Inflammatory macrophage treated with lipopolysaccharide for 4 hours (primary cell): ENCODE data around the gene HOXA5.

ENCODE experiments used
- DNase-seq: peaks from one replicate; pipeline ENCODE4 v3.0.0-alpha.2; 2020

Gene HOXA5

DNA sequence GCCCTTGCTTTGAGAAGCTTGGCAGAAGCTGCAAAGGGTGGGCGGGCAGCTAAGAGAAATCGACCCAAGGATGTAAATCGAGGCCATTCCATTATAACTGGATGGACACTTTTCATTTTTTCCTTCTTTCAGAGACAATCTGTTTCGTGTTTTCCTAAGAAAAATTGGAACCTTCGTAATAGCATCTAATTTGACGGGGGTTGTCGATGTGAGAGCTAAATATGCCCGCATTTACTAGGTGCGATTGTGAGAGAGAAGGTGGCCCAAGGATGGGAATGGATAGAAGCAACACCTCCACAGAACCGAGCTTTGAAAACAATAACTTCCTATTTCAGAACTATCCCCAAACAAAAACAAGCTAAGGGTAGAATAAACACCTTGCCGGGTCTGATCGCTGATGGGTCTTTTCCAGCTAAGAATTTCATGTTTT, 12.1 kb downstream of the HOXA5 start:
- no peak for DNase-seq

- DNase-seq: peak; percentile 82
Observed at GRCh38 chr7:27130540-27131389, 12.7 kb downstream of the HOXA5 start, which contains the start of gene HOXA4. TSS of gene HOXA4 (minus strand) at chr7:27130757. CDS start at chr7:27130733, 24 bp downstream.

DNA sequence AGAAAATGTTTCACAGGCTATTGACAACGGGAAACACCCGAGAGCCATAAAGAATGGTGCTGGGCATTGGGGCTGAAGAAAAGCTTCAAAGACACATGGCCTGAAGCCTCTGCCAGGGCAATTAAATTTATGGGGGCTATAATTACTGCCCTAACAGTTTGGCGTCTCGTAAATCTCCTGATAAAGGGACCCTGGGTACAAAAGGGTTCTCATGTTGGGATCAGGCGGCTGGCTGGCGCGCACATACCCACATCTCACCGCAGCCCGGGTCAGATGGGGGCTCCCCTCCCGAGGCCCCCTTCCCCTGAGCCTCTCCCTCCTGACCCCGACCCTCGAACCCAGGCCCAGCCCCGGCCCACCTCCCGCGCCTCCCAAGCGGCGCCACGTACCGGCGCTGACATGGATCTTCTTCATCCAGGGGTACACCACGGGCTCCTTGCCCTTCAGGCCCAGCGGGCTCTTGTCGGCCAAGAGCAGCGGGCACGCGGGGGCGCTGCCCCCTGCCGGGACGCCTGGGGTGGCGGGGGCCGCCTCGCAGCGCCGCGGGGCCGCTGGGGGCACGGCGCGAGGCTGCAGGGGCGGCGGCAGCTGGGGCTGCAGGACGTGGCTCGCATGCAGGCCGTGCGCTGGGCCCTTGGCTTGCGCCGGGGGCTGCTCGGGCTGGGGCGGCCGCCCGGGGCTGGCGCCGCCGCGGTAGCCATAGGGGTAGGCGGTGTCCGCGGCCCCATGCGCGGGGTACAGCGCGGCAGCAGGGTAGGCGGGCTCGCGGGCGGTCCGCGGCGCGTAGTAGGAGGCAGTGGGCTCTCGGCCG, 13.5 kb downstream of the HOXA5 start:
- no peak for DNase-seq

GRCh38 chr7:27128776-27129728, 14.4 kb downstream of the HOXA5 start:
- DNase-seq: no peak

GRCh38 chr7:27128034-27128433, 15.4 kb downstream of the HOXA5 start:
- DNase-seq: no peak

DNA sequence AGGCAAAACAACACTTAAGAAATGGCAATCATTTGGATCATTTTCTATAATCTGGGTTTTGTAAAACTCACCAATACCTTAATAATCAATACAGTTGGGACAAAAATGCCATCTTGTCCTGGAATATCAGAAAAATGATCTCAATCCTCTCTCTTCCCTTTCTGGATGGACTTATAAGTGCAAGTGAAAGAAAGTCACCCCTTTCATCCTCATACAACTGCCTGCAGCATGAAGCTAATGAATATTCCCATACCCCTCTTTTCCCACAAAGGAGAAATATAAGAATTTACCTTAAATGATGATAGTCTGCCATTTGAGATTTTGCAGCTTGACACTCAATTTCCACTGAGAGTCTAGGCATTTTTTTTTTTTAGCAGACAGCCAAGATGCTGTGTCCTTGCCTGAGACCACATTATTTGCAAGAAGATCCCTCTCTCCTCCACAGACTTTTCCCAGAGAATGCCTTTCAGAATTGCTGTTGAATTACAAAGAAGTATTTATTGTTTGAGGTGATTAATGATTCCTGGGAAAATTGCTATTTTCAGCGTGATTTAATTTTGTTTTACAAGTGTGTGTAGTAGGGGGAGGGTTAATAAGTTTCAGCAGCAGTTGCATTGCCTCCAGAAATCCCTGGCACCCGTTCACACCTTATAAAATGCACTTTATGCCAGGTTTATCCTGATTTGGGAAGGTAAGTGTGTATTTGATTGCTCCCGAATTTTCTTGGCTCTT, 16.7 kb downstream of the HOXA5 start:
- DNase-seq: no peak

DNA sequence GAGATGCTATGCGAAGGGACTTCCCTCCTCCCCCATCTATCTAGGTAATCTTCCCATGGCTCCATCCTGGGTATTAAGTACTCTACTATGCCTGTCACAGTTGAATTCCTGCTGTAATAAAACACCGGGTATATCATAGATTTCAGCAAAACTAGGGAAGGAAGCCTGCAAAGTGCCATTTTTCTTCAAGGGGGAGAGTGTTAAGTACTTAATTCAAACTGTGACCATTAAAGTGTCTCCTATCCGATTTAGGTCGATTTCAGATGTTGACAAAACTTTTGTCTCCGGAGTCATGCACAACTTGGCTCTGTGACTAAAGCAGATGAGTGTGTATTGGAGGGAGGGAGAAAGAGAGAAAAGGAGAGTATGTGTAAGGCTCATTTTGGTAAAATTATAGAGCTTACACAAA, 17.5 kb downstream of the HOXA5 start:
- DNase-seq: no peak

DNA sequence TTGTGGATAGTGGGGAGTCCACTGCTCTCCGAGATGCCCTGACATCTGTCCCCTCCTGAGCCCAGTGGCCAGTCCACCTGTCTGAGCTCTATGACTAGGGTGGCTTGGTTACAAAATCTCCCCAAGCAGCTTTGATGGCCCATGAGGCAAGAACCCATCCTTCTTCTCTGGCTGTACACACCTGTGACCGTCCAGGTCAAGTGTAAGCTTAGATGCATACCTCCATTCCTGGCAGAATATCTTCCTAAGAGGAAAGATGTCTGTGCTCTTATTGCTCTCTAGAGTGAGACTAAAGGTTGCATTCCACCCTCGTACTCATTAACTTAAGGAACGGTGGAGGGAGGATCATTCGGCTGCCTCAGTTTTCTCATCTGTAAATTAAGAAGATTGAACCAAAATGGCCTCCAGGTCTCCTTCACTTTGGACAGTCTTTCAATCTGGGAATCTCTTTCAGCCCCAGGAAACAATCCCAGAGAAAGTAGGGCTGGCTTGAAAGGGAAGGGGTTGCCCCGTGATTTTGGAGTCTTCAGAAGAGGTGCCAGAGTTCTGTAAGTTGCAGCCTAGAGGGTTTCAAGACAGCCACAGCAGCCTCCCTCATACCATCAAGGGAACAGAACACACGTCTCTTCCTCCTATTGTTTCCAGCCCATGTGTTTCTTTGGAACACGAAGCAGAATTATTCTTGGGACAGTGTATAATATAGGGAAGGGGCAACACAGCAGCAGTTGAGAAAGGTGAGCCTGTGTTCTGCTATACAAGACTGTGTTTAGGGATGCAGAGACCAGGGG, 18.4 kb downstream of the HOXA5 start:
- no peak for DNase-seq

DNA sequence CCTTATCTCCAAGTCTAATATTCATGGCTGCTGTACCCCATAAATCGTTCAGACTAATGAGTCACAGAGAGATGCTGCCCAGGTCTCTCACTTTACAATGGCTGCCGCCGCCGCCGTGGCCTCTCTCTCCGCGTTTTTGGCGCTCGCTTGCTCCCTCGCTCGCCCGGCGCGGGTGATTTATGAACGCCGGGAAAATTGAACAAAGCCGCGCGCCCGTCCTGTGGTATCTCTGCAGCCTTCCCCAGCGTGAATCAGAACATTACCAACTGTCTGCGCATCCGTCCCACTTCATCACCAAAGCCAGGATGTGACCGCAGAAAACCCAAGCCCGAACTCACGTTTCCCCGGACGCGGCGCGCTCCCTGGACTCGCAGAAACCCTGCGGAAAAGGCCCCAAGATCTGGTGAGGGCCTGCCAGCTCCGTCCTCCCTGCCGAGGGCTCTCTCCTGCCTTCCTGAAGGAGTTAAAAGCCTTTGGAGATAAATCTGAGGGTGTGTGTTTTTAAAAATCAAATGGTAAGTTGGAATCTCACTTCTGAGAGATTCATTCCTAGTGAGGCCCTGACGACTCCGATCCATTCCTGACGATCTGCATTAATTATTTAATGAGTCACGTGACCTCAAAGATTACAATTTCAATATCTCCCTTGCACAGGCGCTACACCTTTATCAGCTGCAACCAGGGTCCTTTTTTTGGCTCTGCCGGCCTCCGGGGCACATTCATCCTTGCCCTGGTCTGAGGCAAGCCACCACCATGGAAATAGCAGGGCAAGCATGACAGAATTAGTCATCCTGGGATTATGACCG, 19.2 kb downstream of the HOXA5 start:
- DNase-seq: no peak

DNA sequence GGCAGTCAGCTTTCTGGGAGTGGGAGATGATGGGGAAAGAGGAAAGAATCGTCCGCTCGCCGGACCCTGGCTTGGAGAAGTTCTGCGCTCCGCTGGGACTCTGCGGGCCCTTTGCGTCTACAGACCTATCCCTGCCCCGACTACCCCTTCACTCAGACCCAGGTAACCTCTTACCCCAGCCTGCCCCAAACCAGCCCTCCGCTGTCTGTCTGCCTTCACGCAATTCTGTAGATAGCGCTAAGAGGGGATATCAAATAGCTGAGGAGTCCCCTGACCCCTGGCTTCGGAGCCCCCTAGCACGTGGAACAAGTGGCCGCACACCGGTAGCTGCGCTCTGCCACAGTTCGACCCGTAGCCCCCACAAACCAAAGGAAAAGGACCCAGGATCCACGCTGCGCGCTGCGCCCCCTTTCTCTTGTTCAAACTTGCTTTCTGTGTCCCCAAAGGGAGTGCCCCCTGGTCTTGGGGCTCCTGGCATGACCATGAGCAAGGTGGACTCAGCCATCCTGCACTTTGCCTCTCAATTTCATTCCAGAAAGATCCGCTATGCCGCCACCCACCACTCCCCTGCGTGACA, 19.9 kb downstream of the HOXA5 start:
- DNase-seq: no peak

DNA sequence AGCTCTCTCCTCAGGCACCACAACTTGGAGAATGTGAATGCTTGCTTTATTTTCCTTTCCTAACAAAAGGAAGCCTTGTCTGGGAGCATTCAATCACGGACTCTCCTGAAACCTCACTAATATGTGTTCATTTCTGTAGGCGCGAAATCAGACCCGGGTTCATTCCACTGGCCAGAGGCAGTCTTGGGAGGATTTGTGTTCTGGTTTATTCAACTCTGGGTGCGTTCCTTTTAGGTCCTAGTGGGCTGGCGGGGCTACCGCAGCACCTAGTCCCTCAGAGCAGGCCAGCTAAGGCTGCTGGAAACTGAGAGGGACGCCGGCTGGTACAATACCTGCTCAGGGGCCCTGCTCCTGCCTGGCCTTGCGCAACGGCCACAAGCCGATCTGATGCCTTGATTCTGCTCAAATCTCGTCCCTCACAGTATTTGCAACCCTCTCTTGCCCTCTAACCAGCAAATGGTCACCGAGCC, 20.4 kb downstream of the HOXA5 start:
- DNase-seq: no peak

GRCh38 chr7:27122077-27122910, 21.2 kb downstream of the HOXA5 start:
- DNase-seq: no peak

- DNase-seq: no peak
Observed at GRCh38 chr7:27121684-27122076, 21.8 kb downstream of the HOXA5 start.

DNA sequence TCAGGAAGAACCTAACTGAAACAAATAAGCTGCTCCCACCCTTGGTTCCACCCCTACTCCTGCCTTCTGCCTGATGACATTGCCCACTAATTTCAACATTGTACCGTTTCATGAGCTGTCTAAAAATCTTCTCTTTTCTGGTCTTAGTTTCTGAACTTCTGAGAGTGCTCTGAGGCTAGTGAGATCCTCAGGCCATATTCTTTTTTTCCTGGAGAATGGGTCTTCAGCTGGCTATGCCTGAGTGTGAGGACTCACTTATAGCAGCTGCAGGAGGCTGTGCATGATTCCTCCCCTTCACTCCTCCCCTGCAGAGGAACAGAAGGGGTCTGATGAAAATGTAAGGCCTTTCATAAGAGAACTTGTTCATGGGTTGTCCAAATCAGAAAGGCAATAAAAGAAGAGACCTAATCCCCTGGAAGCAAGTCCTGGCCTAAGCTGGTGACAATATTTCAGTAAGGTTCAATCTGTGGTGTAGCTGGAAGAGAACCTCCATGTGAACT, 24.0 kb downstream of the HOXA5 start:
- no peak for DNase-seq

DNA sequence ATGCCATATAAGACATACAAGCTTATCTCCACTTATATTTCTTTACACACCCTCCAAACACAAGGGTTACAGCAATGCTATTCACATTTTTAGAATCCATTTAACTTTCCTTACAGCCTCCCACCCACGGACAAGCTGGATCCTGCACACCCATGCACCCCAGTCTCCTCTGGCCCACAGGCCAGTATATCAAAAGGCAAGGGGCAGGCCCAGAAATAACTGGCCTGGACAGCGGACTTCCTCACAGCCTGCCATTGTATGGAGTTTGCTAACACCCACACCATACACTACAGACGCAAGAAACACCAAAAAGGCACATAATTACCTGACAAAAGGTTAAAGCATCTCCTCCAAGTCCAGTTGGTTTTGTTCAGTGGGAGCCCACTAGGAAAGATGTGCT, 24.9 kb downstream of the HOXA5 start:
- DNase-seq: no peak

DNA sequence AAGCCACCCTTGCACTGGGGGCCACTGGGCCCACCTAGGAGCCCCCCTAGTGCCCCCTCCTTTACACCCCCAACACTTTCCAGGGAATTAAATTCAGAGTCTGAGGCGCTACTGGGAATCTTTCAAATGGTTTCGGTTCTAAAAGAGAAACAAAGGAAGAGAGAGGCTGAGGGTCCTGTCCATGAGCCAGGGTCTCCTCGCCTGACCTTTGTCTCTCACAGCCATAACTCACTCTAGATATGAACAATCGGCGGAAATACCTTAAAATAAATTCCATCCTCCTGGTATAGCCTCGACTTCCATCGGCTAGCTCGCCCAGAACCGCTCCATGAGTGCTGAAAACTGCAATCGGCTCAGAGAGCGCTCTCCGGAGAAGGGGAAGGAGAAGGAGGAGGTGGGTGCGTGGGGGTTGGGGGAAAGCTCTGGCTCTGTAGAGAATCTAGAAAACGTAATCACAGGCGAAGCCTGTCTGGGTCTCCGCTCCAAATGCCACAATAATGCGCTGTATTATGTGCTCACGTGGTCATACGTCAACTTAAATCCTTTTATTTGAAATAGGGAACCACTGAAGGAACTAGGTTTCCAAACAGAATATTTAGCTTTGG, 25.5 kb downstream of the HOXA5 start:
- no peak for DNase-seq

GRCh38 chr7:27116962-27117886, 26.3 kb downstream of the HOXA5 start:
- no peak for DNase-seq
